GM13976 (cell line): ENCODE measurements around the gene UBE2O.

ENCODE experiments used
- DNase-seq: peaks from one replicate; pipeline ENCODE4 v3.0.0; 2012; ENCODE audit warnings: low spot score
- CTCF ChIP-seq: IDR thresholded peaks from 2 replicates; pipeline ENCODE4 v1.5.1; 2012; ENCODE audit warnings: borderline replicate concordance, mild to moderate bottlenecking; ENCODE audit not compliant: insufficient read depth; ENCODE audit errors: extremely low read depth, missing control alignments, control extremely low read depth
- in situ Hi-C: fragments of 300-500 bp; cut with MboI; formaldehyde crosslinking; loops from one replicate; pipeline ENCODE4 v1.12.0; 2022; ENCODE audit warnings: low sequenced_read_pairs, mixed read lengths, inconsistent platforms; ENCODE audit not compliant: unreplicated experiment

UBE2O gene

GRCh38 chr17:76404256-76404655 lies 48.7 kb downstream of the UBE2O start:
- in situ Hi-C loops, result loop anchor here (5.0 kb wide), 1 partner anchor 102 kb away; no protein-coding TSS in a partner anchor
- no peak for DNase-seq
- TF ChIP-seq CTCF, result no peak

- no peak for DNase-seq
- TF ChIP-seq CTCF, result no peak
- in situ Hi-C loops, result loop anchor here (5.0 kb wide), 1 partner anchor 100 kb away; no protein-coding TSS in a partner anchor
Measured at GRCh38 chr17:76402711-76403110, 50.2 kb downstream of the UBE2O start.

- TF ChIP-seq CTCF, result no peak
- no peak for DNase-seq
- in situ Hi-C loops, result loop anchor here (5.0 to 10.0 kb wide), 2 partner anchors 97 to 285 kb away; no protein-coding TSS in a partner anchor
Measured at GRCh38 chr17:76399175-76400172, 53.5 kb downstream of the UBE2O start.

GRCh38 chr17:76398523-76399174 lies 54.3 kb downstream of the UBE2O start:
- in situ Hi-C loops, result loop anchor here (10.0 kb wide), 1 partner anchor 284 kb away; no protein-coding TSS in a partner anchor
- no peak for DNase-seq
- no peak for TF ChIP-seq CTCF

GRCh38 chr17:76397687-76398522 lies 55.0 kb downstream of the UBE2O start:
- peak; percentile 90 for DNase-seq
- in situ Hi-C loops, result loop anchor here (10.0 kb wide), 1 partner anchor 283 kb away; no protein-coding TSS in a partner anchor
- peak; percentile 95 for TF ChIP-seq CTCF
